OCI-LY1 (cell line): ENCODE measurements around the gene NUTM2G.
"Not testable (repeated sequence)": the region's sequence is repeated elsewhere in the genome, so short reads cannot be mapped to it uniquely, and the experiment has no call there.

Experiments
- H2AFZ ChIP-seq: fragments of 200-600 bp; sonication (generic), shearing (Covaris generic); 2 replicates; pipeline ENCODE4 v1.6.0; 2014; ENCODE audit warnings: antibody characterized with exemption, mild to moderate bottlenecking, low read length
- H3F3A ChIP-seq: fragments of 200-600 bp; sonication (generic), shearing (Covaris generic); 2 replicates; pipeline ENCODE4 v1.6.0; 2014; ENCODE audit warnings: mild to moderate bottlenecking, antibody characterized with exemption, low read length, moderate library complexity; ENCODE audit not compliant: insufficient read depth
- H3K27ac ChIP-seq: fragments of 200-600 bp; sonication (generic); 2 replicates; pipeline ENCODE4 v1.5.1; 2014; ENCODE audit warnings: low read length, mixed run types, mild to moderate bottlenecking, low read depth; ENCODE audit not compliant: poor library complexity, severe bottlenecking
- H3K27me3 ChIP-seq: fragments of 200-600 bp; sonication (generic); 2 replicates; pipeline ENCODE4 v1.6.0; 2014; ENCODE audit warnings: antibody characterized with exemption, mild to moderate bottlenecking, low read length, moderate library complexity; ENCODE audit not compliant: insufficient read depth
- H3K36me3 ChIP-seq: fragments of 200-600 bp; sonication (generic); 2 replicates; pipeline ENCODE4 v1.6.1; 2014; ENCODE audit warnings: mild to moderate bottlenecking, antibody characterized with exemption, low read length, moderate library complexity, mixed read lengths; ENCODE audit not compliant: insufficient read depth
- H3K4me1 ChIP-seq: fragments of 200-600 bp; sonication (generic); 2 replicates; pipeline ENCODE4 v1.5.1; 2014; ENCODE audit warnings: mild to moderate bottlenecking, low read length, moderate library complexity; ENCODE audit not compliant: insufficient read depth, severe bottlenecking
- H3K4me2 ChIP-seq: fragments of 200-600 bp; sonication (generic), shearing (Covaris generic); 2 replicates; pipeline ENCODE4 v1.6.1; 2014; ENCODE audit warnings: low read length
- H3K4me3 ChIP-seq: fragments of 200-600 bp; sonication (generic); 2 replicates; pipeline ENCODE4 v1.5.1; 2014; ENCODE audit warnings: low read length, low read depth, mild to moderate bottlenecking, mixed read lengths; ENCODE audit not compliant: poor library complexity, severe bottlenecking
- H3K79me2 ChIP-seq: fragments of 200-600 bp; shearing (Covaris generic); 2 replicates; pipeline ENCODE4 v1.6.1; 2016; ENCODE audit warnings: mixed run types, low read length, mixed read lengths; ENCODE audit not compliant: insufficient read depth
- H3K9ac ChIP-seq: fragments of 200-600 bp; sonication (generic), shearing (Covaris generic); 2 replicates; pipeline ENCODE4 v1.6.1; 2014; ENCODE audit warnings: mild to moderate bottlenecking, low read length, mixed read lengths
- H3K9me2 ChIP-seq: fragments of 200-600 bp; sonication (generic), shearing (Covaris generic); 2 replicates; pipeline ENCODE4 v1.6.1; 2014; ENCODE audit warnings: low read depth, mild to moderate bottlenecking, low read length, mixed read lengths
- H3K9me3 ChIP-seq: fragments of 200-600 bp; shearing (Covaris generic); 2 replicates; pipeline ENCODE4 v1.6.1; 2014; ENCODE audit warnings: low read length, mixed read lengths
- H4K20me1 ChIP-seq: fragments of 200-600 bp; sonication (generic), shearing (Covaris generic); 2 replicates; pipeline ENCODE4 v1.6.0; 2016; ENCODE audit warnings: mild to moderate bottlenecking, low read length; ENCODE audit not compliant: insufficient read depth

Gene NUTM2G

GRCh38 chr9:96967591-96967990 is 38.9 kb downstream of the NUTM2G start:
- not testable (repeated sequence) for H2AFZ ChIP-seq, H3K9me3 ChIP-seq, H3K27ac ChIP-seq, H3K4me2 ChIP-seq, H4K20me1 ChIP-seq, H3K9me2 ChIP-seq, H3K27me3 ChIP-seq, H3K4me3 ChIP-seq, H3K36me3 ChIP-seq, H3K79me2 ChIP-seq, H3F3A ChIP-seq, H3K4me1 ChIP-seq, H3K9ac ChIP-seq

DNA sequence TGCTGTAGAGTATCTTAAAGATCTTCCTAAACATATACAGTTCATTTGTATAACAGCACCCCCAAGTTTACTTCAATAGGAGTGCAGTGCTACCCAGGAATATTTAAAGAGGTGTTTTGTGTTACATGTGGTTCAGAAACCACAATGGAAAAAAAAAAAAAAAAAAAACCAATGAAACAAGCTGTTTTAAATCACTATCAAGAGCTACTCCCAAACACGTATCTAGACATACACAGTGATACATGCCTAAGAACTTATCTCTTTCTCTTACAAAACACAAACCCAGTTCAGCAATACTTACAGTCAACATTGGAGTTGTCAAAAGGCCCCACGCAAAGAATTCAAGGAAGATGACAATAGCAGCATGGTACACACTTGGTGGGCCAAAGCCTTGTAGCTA is 43.9 kb downstream of the NUTM2G start:
- not testable (repeated sequence) for H3K4me1 ChIP-seq, H3K4me3 ChIP-seq, H3K27ac ChIP-seq, H3K4me2 ChIP-seq, H3K9ac ChIP-seq, H3K36me3 ChIP-seq, H3K9me3 ChIP-seq, H2AFZ ChIP-seq, H3K27me3 ChIP-seq, H3F3A ChIP-seq, H4K20me1 ChIP-seq, H3K9me2 ChIP-seq
- H3K79me2 ChIP-seq, result peaks cover 21% of the 10 kb centered on the region

DNA sequence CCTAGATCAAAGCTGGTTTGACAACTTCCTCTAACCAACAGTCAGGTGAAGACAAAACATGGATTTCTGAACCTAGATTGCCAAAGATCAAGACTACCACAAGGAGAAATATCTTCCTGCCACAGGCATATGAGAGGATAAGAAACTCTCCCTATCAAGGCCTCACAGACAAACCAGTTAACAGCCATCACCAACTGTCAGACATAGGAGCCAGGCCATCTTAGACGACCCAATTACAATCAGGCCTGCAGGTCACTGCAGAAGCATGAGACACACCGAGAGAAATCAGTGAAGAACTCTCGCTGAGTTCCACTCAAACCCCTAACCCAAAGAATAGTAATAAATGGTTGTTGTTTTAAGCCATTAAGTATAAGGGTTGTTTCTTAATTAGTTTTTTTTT is 45.4 kb downstream of the NUTM2G start:
- H3K36me3 ChIP-seq, H3K27ac ChIP-seq, H3K4me1 ChIP-seq, H3F3A ChIP-seq, H3K9me3 ChIP-seq, H4K20me1 ChIP-seq, H3K4me2 ChIP-seq, H3K9ac ChIP-seq, H3K27me3 ChIP-seq, H2AFZ ChIP-seq, H3K4me3 ChIP-seq, H3K9me2 ChIP-seq: not testable (repeated sequence)
- H3K79me2 ChIP-seq, result peaks cover 25% of the 10 kb centered on the region

GRCh38 chr9:96983496-96984122 is 55.0 kb downstream of the NUTM2G start:
- H3K9me2 ChIP-seq, H3F3A ChIP-seq, H4K20me1 ChIP-seq, H3K4me3 ChIP-seq, H3K9ac ChIP-seq, H2AFZ ChIP-seq, H3K36me3 ChIP-seq, H3K4me1 ChIP-seq, H3K27ac ChIP-seq, H3K27me3 ChIP-seq, H3K9me3 ChIP-seq, H3K4me2 ChIP-seq: not testable (repeated sequence)
- peaks cover 21% of the 10 kb centered on the region for H3K79me2 ChIP-seq

DNA sequence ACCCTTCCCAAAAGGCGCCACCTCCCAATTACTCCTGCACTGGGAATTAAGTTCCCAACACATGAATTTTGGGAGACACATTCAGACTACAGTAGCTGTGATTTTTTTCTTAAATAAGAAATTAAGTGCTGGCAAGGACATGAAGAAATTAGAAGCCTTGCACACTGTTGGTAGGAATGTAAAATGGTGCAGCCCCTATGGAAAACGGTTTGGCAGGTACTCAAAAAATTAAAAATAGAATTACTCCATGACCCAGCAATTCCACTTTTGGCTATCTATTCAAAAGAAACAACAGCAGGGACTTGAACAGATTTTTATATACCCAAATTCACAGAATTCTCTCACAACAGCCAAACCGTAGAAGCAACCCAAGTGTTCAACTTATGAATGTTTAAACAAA is 55.5 kb downstream of the NUTM2G start:
- peaks cover 22% of the 10 kb centered on the region for H3K79me2 ChIP-seq
- H4K20me1 ChIP-seq, H3K27ac ChIP-seq, H2AFZ ChIP-seq, H3K27me3 ChIP-seq, H3F3A ChIP-seq, H3K4me2 ChIP-seq, H3K9me3 ChIP-seq, H3K9me2 ChIP-seq, H3K36me3 ChIP-seq, H3K9ac ChIP-seq, H3K4me1 ChIP-seq, H3K4me3 ChIP-seq: not testable (repeated sequence)

GRCh38 chr9:96984887-96985286 is 56.2 kb downstream of the NUTM2G start:
- H3K9ac ChIP-seq, H3K36me3 ChIP-seq, H3K27ac ChIP-seq, H3F3A ChIP-seq, H3K4me2 ChIP-seq, H3K9me3 ChIP-seq, H3K27me3 ChIP-seq, H3K9me2 ChIP-seq, H4K20me1 ChIP-seq, H2AFZ ChIP-seq, H3K4me1 ChIP-seq, H3K4me3 ChIP-seq: not testable (repeated sequence)
- peaks cover 19% of the 10 kb centered on the region for H3K79me2 ChIP-seq
